HepG2 (cell line): ENCODE results near the gene LGI1. TPM values are rescaled to one million over a fixed set of nuclear protein-coding genes. Genes with fewer than 3 reads are reported as not detected.

Source experiments
- CSRNP1 ChIP-seq: sonication (generic); formaldehyde crosslinking; IDR thresholded peaks from 2 replicates; pipeline ENCODE4 v1.8.1; 2023; ENCODE audit warnings: mild to moderate bottlenecking, missing genetic modification reagents
- DMTF1 ChIP-seq: sonication (generic); formaldehyde crosslinking; IDR thresholded peaks from 2 replicates; pipeline ENCODE4 v1.4.0; 2020; ENCODE audit warnings: mild to moderate bottlenecking, missing genetic modification reagents
- RAD51 ChIP-seq: fragments of 450-650 bp; IDR thresholded peaks from 2 replicates; pipeline ENCODE4 v1.6.1; 2016; ENCODE audit warnings: borderline replicate concordance
- SAP130 ChIP-seq: IDR thresholded peaks from 2 replicates; pipeline ENCODE4 v1.6.1; 2016; ENCODE audit warnings: low read depth
- SNAPC4 ChIP-seq: sonication (generic); formaldehyde crosslinking; IDR thresholded peaks from 2 replicates; pipeline ENCODE4 v1.4.0; 2020; ENCODE audit warnings: mild to moderate bottlenecking, missing genetic modification reagents
- TCF7 ChIP-seq: sonication (generic); IDR thresholded peaks from 2 replicates; pipeline ENCODE4 v1.6.1; 2016; ENCODE audit warnings: antibody characterized with exemption, low read depth
- TFDP2 ChIP-seq: sonication (generic); formaldehyde crosslinking; IDR thresholded peaks from 2 replicates; pipeline ENCODE4 v1.4.0; 2020; ENCODE audit warnings: missing genetic modification reagents
- ZBTB39 ChIP-seq: sonication (generic); formaldehyde crosslinking; IDR thresholded peaks from 2 replicates; pipeline ENCODE4 v1.5.0; 2020; ENCODE audit warnings: missing genetic modification reagents
- ZNF34 ChIP-seq: sonication (generic); formaldehyde crosslinking; IDR thresholded peaks from 2 replicates; pipeline ENCODE4 v1.4.0; 2020; ENCODE audit warnings: mild to moderate bottlenecking, missing genetic modification reagents, borderline replicate concordance
- ZNF350 ChIP-seq: sonication (generic); formaldehyde crosslinking; IDR thresholded peaks from 2 replicates; pipeline ENCODE4 v1.4.0; 2020; ENCODE audit warnings: mild to moderate bottlenecking, low read depth, missing genetic modification reagents, borderline replicate concordance
- ZNF710 ChIP-seq: sonication (generic); formaldehyde crosslinking; IDR thresholded peaks from 2 replicates; pipeline ENCODE4 v1.5.0; 2020; ENCODE audit warnings: mild to moderate bottlenecking, missing genetic modification reagents, borderline replicate concordance
- ZNF782 ChIP-seq: sonication (generic); formaldehyde crosslinking; IDR thresholded peaks from 2 replicates; pipeline ENCODE4 v1.4.0; 2020; ENCODE audit warnings: missing genetic modification reagents, mild to moderate bottlenecking, borderline replicate concordance
- polyA plus RNA-seq, 8 experiments: library from polyadenylated mRNA; depleted of rRNA in 3 of 8; stranded (reverse) in 7 of 8; unstranded in 1 of 8; fragments of >200 nt; fragmentation: Illumina TruSeq in 4 of 8; extraction: Trizol in 4 of 8; gene quantifications; 2 replicates each; pipeline versions ENCODE4 v1.2.1 to v1.2.3, GENCODE V29; 2011 to 2016; ENCODE audit warnings: low read depth in 4 of 8, missing spikeins in 1 of 8, mixed read lengths in 1 of 8; ENCODE audit not compliant: insufficient read depth in 1 of 8
- total RNA-seq, 5 experiments: library from RNA; depleted of rRNA; stranded (reverse); fragments of >200 nt; fragmentation: Illumina TruSeq; extraction: Trizol; gene quantifications; 2 replicates each; pipeline ENCODE4 v1.2.3, GENCODE V29; 2016; ENCODE audit warnings: low read depth in 1 of 5

The LGI1 gene
- total and polyA plus RNA-seq, 2 of the 13 experiments (the other 11 are each of a cell fraction or from before 2014, with no cell fraction given), result not detected

GRCh38 chr10:93790439-93790838 lies 32.7 kb downstream of the LGI1 start (continued):
- TF ChIP-seq ZBTB39, result no peak
- TF ChIP-seq ZNF34 (CRISPR knock-in tag), result no peak
- TF ChIP-seq ZNF710, result 0 out of 2 replicates have a peak, but pooled peaks have one; percentile 40
- no peak for TF ChIP-seq RAD51
- TF ChIP-seq ZNF782 (CRISPR knock-in tag), result no peak
- peak; percentile 71 for TF ChIP-seq TCF7
- TF ChIP-seq ZNF350 (CRISPR knock-in tag), result no peak
- no peak for TF ChIP-seq CSRNP1
- no peak for TF ChIP-seq SAP130
- TF ChIP-seq TFDP2 (CRISPR knock-in tag), result no peak
- TF ChIP-seq SNAPC4, result no peak
- no peak for TF ChIP-seq DMTF1 (CRISPR knock-in tag)
- TF ChIP-seq, all 625 proteins: peak for 13
